HEK293 (cell line): ENCODE measurements around the gene HEATR5B.

Source experiments
- TCF7L2 ChIP-seq: IDR thresholded peaks from 2 replicates; pipeline ENCODE4 v1.6.1; 2011; ENCODE audit warnings: low read depth, mild to moderate bottlenecking, inconsistent platforms, low read length, moderate library complexity, borderline replicate concordance
- ZBTB17 ChIP-seq: fragments of 450-650 bp; formaldehyde crosslinking; IDR thresholded peaks from 2 replicates; pipeline ENCODE4 v1.5.1; 2016; ENCODE audit warnings: missing biosample characterization, missing genetic modification characterization
- ZBTB20 ChIP-seq: fragments of 450-650 bp; formaldehyde crosslinking; IDR thresholded peaks from 2 replicates; pipeline ENCODE4 v1.5.1; 2016; ENCODE audit warnings: missing biosample characterization, missing genetic modification characterization
- ZFP3 ChIP-seq: fragments of 450-650 bp; formaldehyde crosslinking; IDR thresholded peaks from 2 replicates; pipeline ENCODE4 v1.5.1; 2016; ENCODE audit warnings: low read depth, missing biosample characterization, missing genetic modification characterization
- ZFP41 ChIP-seq: fragments of 450-650 bp; formaldehyde crosslinking; IDR thresholded peaks from 2 replicates; pipeline ENCODE4 v1.5.1; 2016; ENCODE audit warnings: missing biosample characterization, missing genetic modification characterization, borderline replicate concordance
- ZNF132 ChIP-seq: fragments of 450-650 bp; formaldehyde crosslinking; IDR thresholded peaks from 2 replicates; pipeline ENCODE4 v1.5.1; 2017; ENCODE audit warnings: missing biosample characterization, missing genetic modification characterization, borderline replicate concordance
- ZNF138 ChIP-seq: fragments of 450-650 bp; formaldehyde crosslinking; IDR thresholded peaks from 2 replicates; pipeline ENCODE4 v1.5.1; 2016; ENCODE audit warnings: missing biosample characterization, missing genetic modification characterization, borderline replicate concordance
- ZNF223 ChIP-seq: fragments of 450-650 bp; formaldehyde crosslinking; IDR thresholded peaks from 2 replicates; pipeline ENCODE4 v1.5.1; 2016; ENCODE audit warnings: missing biosample characterization, missing genetic modification characterization
- ZNF610 ChIP-seq: fragments of 450-650 bp; formaldehyde crosslinking; IDR thresholded peaks from 2 replicates; pipeline ENCODE4 v1.5.1; 2016; ENCODE audit warnings: missing biosample characterization, missing genetic modification characterization, borderline replicate concordance
- TF ChIP-seq, protein P1 (sequence below): sonication (generic); formaldehyde crosslinking; IDR thresholded peaks from 2 replicates; pipeline ENCODE4 v1.8.1; 2022; ENCODE audit warnings: mild to moderate bottlenecking, moderate library complexity, missing genetic modification reagents
- TF ChIP-seq, protein P2 (sequence below): fragments of 450-650 bp; formaldehyde crosslinking; IDR thresholded peaks from 2 replicates; pipeline ENCODE4 v1.5.1; 2016; ENCODE audit warnings: missing biosample characterization, missing genetic modification characterization
- TF ChIP-seq, protein P3 (sequence below): fragments of 450-650 bp; formaldehyde crosslinking; IDR thresholded peaks from 2 replicates; pipeline ENCODE4 v1.5.1; 2016; ENCODE audit warnings: missing biosample characterization, missing genetic modification characterization

DNA sequence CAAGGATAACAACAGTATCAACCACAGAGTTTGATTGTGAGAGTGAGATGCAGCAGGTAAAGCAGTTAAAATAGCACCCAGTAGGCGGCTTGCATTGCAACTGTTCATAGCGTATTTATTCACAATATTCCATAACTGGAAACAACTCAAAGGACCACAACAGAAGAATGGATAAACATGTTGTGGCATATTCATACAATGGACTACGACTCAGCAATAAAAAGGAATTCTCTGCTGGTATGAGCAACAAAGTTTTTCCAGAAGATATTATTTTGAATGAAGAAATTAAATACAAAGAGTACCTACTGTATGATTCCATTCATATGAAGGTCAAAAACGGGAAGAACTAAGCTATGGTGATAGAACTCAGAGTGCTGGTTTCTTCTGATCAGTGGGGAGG, 25.4 kb upstream of the HEATR5B start:
- TF ChIP-seq TCF7L2 (no peak), ZBTB20 (tag by site-specific recombination) (no peak), ZBTB17 (tag by site-specific recombination) (no peak), ZNF223 (no peak), ZFP3 (tag by site-specific recombination) (no peak), ZNF132 (no peak), ZNF610 (tag by site-specific recombination) (no peak), ZFP41 (no peak), ZNF138 (no peak)
- TF ChIP-seq, protein P1, sequence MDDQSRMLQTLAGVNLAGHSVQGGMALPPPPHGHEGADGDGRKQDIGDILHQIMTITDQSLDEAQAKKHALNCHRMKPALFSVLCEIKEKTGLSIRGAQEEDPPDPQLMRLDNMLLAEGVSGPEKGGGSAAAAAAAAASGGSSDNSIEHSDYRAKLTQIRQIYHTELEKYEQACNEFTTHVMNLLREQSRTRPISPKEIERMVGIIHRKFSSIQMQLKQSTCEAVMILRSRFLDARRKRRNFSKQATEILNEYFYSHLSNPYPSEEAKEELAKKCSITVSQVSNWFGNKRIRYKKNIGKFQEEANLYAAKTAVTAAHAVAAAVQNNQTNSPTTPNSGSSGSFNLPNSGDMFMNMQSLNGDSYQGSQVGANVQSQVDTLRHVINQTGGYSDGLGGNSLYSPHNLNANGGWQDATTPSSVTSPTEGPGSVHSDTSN (CRISPR knock-in tag), result no peak
- TF ChIP-seq, protein P2, sequence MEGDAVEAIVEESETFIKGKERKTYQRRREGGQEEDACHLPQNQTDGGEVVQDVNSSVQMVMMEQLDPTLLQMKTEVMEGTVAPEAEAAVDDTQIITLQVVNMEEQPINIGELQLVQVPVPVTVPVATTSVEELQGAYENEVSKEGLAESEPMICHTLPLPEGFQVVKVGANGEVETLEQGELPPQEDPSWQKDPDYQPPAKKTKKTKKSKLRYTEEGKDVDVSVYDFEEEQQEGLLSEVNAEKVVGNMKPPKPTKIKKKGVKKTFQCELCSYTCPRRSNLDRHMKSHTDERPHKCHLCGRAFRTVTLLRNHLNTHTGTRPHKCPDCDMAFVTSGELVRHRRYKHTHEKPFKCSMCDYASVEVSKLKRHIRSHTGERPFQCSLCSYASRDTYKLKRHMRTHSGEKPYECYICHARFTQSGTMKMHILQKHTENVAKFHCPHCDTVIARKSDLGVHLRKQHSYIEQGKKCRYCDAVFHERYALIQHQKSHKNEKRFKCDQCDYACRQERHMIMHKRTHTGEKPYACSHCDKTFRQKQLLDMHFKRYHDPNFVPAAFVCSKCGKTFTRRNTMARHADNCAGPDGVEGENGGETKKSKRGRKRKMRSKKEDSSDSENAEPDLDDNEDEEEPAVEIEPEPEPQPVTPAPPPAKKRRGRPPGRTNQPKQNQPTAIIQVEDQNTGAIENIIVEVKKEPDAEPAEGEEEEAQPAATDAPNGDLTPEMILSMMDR, result no peak
- TF ChIP-seq, protein P3, sequence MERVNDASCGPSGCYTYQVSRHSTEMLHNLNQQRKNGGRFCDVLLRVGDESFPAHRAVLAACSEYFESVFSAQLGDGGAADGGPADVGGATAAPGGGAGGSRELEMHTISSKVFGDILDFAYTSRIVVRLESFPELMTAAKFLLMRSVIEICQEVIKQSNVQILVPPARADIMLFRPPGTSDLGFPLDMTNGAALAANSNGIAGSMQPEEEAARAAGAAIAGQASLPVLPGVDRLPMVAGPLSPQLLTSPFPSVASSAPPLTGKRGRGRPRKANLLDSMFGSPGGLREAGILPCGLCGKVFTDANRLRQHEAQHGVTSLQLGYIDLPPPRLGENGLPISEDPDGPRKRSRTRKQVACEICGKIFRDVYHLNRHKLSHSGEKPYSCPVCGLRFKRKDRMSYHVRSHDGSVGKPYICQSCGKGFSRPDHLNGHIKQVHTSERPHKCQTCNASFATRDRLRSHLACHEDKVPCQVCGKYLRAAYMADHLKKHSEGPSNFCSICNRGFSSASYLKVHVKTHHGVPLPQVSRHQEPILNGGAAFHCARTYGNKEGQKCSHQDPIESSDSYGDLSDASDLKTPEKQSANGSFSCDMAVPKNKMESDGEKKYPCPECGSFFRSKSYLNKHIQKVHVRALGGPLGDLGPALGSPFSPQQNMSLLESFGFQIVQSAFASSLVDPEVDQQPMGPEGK, result no peak
